ENCODE measurements around the gene DNAH3.
"Not testable (repeated sequence)": the region's sequence is repeated elsewhere in the genome, so short reads cannot be mapped to it uniquely, and the experiment has no call there.

The DNAH3 gene, protein sequence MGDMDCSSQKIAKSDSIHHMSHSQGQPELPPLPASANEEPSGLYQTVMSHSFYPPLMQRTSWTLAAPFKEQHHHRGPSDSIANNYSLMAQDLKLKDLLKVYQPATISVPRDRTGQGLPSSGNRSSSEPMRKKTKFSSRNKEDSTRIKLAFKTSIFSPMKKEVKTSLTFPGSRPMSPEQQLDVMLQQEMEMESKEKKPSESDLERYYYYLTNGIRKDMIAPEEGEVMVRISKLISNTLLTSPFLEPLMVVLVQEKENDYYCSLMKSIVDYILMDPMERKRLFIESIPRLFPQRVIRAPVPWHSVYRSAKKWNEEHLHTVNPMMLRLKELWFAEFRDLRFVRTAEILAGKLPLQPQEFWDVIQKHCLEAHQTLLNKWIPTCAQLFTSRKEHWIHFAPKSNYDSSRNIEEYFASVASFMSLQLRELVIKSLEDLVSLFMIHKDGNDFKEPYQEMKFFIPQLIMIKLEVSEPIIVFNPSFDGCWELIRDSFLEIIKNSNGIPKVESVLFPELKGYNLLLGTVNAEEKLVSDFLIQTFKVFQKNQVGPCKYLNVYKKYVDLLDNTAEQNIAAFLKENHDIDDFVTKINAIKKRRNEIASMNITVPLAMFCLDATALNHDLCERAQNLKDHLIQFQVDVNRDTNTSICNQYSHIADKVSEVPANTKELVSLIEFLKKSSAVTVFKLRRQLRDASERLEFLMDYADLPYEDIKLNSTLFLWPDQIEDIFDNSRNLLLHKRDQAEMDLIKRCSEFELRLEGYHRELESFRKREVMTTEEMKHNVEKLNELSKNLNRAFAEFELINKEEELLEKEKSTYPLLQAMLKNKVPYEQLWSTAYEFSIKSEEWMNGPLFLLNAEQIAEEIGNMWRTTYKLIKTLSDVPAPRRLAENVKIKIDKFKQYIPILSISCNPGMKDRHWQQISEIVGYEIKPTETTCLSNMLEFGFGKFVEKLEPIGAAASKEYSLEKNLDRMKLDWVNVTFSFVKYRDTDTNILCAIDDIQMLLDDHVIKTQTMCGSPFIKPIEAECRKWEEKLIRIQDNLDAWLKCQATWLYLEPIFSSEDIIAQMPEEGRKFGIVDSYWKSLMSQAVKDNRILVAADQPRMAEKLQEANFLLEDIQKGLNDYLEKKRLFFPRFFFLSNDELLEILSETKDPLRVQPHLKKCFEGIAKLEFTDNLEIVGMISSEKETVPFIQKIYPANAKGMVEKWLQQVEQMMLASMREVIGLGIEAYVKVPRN (N-terminal part only)

DNA sequence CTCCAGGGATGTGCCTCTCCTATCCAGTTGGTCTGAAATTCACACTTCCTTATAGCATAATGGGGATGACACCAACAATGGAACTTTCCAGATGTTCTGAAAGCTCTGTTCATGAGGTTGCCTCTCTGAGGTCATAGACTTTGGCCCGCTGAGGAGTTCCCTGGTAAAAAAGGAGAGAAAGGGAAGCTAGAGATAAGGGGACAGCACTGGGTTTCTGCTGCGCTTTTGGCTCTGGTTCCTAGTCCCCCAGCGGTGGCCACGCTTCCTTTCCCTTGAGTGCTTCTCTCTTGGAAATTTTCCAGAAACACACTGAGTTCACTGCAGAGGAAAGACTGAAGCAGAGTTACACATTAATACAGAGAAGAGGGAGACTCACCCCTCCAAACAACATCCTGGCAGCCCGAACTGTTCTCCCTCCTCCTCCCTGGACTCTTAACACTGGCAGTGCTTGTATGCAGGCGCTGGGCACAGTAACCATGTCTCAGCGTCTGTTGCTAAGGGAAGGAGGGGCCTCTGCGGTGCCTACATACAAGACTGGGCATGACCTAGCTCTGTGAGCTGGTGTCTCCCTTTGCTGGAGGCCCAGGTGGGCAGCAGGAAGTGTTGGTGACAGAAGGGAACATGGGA is at the start of gene DNAH3:
DNAH3 (minus strand) TSS at position 472 of the 627 bp plus-strand sequence. CDS start 527 bp downstream, outside the sequence.
- no peak for DNase-seq (ENCODE audit: low read depth in 2 of 2)

- DNase-seq (ENCODE audit: low read depth in 2 of 2): no peak
These were observed 49.1 kb upstream of the DNAH3 start for GRCh38 chr16:21199607-21200218.

DNA sequence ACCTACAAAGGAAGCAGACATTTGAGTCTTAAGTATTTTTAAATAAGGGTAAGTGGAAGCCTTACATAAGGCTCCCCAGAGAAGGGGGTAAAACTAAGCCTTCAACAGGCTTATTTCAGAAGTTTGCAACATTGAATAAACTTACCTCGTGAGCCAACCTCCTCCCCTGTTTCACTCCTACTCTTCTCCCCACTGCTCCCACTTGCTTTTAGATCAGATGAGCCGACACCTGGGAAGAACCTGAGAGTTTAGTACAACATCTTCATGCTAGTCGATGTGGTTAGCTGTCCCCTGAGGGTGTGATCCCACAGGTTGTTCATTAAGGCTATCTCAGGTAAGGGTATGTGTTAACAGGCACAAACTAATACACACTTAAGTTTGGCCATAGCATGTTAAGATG is 47.0 kb upstream of the DNAH3 start:
- no peak for DNase-seq (ENCODE audit: low read depth in 2 of 2)

GRCh38 chr16:21197112-21197511 is 46.5 kb upstream of the DNAH3 start:
- DNase-seq (ENCODE audit: low read depth in 2 of 2): no peak

DNA sequence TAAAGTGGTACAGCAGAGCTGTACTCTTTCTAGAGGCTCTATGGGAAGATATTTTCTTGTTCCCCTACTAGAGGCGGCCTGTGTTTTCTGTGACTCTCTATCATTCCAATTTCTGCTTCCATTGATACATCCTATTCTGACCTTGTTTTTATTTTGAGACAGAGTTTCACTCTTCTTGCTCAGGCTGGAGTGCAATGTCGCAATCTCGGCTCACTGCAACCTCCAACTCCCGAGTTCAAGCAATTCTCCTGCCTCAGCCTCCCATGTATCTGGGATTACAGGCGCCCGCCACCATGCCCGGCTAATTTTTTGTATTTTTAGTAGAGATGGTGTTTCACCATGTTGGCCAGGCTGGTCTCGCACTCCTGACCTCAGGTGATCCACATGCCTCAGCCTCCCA is 44.7 kb upstream of the DNAH3 start:
- not testable (repeated sequence) for DNase-seq (ENCODE audit: low read depth in 2 of 2)

DNA sequence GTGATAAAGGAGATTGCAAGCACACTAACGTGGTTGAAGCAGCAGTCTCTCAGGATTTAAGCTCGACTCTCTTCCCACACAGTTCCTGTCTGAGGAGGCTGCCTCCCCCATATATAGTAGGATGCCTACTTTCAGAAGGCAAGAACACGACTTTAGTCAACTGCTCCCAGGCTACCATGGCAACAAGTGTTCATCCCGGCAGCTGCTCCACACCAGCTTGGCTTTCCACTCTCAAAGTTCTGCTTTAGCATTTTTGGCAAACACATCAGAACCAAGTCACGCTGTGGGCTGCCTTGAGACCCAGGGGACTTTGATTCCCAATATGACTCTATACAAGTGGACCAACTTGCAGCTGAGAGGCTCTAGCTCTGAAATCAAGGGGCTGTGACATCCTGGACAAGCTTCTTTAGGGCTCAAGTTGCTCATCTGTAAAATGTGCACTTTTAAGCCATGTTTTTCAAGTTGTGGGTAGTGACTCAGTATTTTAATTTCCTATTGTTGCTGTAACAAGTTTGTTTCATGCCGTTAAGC is 44.2 kb upstream of the DNAH3 start:
- no peak for DNase-seq (ENCODE audit: low read depth in 2 of 2)

GRCh38 chr16:21192991-21193390 is 42.3 kb upstream of the DNAH3 start:
- no peak for DNase-seq (ENCODE audit: low read depth in 2 of 2)

DNA sequence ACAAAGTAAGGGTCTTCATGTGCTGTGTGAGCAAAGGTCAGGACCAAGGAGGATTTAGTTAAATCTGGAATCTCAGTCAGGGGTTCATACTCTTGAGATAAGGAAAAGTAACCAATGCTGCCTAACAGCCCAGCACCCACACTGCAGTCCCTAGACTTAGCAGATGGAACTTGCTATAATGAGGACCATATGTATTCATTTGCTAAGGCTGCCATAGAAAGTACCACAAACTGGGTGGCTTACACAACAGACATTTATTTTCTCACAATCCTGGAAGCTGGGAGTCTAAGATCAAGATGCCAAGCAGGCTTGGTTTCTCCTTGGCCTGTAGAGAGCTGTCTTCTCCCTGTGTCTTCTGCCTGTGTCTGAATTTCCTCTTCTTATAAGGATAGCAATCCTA is 40.0 kb upstream of the DNAH3 start:
- no peak for DNase-seq (ENCODE audit: low read depth in 2 of 2)

GRCh38 chr16:21190013-21190412 is 39.4 kb upstream of the DNAH3 start:
- DNase-seq (ENCODE audit: low read depth in 2 of 2): no peak

GRCh38 chr16:21189311-21189710 is 38.7 kb upstream of the DNAH3 start:
- no peak for DNase-seq (ENCODE audit: low read depth in 2 of 2)

GRCh38 chr16:21186326-21186691 is 35.7 kb upstream of the DNAH3 start:
- no peak for DNase-seq (ENCODE audit: low read depth in 2 of 2)

DNA sequence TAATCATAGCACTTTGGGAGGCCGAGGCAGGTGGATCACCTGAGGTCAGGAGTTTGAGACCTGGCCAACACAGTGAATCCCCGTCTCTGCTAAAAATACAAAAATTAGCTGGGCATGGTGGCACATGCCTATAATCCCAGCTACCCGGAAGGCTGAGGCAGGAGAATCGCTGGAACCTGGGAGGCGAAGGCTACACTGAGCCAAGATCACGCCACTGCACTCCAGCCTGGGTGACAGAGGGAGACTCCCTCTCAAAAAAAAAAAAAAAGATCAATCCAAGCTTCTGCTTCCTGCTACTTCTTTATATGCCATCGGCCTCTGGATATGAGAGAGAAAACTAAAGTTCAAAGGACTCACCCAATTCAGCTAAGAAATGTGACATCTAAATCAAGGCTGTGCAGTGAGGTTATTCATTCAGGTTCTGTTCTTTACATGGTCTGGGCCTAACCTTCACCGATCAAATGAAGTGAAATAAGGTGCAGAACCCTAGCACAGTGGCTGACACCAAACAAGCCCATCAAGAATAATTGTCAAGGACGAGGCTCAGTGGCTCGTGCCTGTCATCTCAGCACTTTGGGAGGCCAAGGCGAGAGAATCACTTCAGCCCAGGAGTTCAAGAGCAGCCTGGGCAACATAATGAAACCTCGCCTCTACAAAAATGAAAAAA is 35.1 kb upstream of the DNAH3 start:
- DNase-seq (ENCODE audit: low read depth in 2 of 2): no peak

DNA sequence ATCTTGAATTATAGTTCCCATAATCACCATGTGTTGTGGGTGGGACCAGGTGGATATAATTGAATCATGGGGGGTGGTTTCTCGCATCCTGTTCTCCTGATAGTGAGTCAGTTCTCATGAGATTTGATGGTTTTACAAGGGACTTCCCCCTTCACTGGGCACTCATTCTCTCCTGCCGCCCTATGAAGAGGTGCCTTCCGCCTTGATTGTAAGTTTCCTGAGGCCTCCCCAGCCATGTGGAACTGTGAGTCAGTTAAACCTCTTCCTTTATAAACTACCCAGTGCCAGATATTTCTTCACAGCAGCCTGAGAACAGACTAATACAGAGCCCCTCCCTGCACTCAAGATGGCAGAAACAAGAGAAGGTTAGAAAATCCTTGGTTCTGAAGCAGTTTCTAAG is 34.2 kb upstream of the DNAH3 start:
- DNase-seq (ENCODE audit: low read depth in 2 of 2): peak in 1 of 2 donors; percentile 1

DNA sequence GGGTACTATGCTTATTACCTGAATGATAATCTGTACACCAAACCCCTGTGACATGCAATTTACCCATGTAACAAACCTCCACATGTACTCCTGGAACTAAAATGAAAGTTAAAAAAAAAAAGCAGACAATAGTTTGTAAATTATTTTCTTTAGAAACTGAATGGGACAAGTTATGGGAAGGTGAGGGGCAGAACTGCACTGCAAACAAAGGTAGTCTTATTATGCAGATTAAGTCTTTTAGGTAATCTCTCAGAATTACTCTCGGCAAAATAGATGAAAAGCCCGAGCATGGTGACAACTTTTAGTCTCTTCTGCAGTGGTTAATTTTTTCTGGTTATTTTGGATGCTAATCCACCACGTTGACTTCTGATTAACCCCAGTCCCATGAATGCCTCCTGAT is 33.3 kb upstream of the DNAH3 start:
- no peak for DNase-seq (ENCODE audit: low read depth in 2 of 2)

- no peak for DNase-seq (ENCODE audit: low read depth in 2 of 2)
These were observed 29.3 kb upstream of the DNAH3 start for GRCh38 chr16:21179983-21180365.

- DNase-seq (ENCODE audit: low read depth in 2 of 2): no peak
These were observed 28.7 kb upstream of the DNAH3 start for GRCh38 chr16:21179126-21179982.

- DNase-seq (ENCODE audit: low read depth in 2 of 2): no peak
These were observed 24.8 kb upstream of the DNAH3 start for GRCh38 chr16:21175397-21175796.

DNA sequence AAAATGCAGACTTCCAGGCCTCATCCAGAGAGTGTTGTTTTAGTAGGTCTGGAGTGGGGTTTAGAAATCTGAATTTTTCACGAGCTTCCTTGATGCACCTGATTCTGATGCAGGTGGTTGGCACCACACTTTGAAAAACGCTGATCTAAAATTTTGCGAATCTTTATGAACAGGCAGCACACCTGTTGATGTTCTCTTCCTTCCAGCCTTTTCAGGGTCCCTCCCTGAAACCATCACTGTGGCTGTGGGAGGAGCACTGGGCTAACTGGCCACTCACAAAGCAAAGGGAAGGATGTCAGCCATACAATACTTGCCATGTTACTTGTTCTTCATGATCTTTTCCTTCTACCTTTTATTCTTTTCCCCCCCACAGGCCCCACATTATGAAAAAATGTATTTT is 22.0 kb upstream of the DNAH3 start:
- DNase-seq (ENCODE audit: low read depth in 2 of 2): no peak

- not testable (repeated sequence) for DNase-seq (ENCODE audit: low read depth in 2 of 2)
These were observed 19.5 kb upstream of the DNAH3 start for GRCh38 chr16:21170116-21170515.

Measured in activated CD8-positive, alpha-beta memory T cell treated with anti-CD3 and anti-CD28 coated beads for 4 hours (primary cell).